Fibroblast of the aortic adventitia (primary cell): ENCODE data around the gene AMFR. TPM values are rescaled to one million over a fixed set of nuclear protein-coding genes. Genes with fewer than 3 reads are reported as not detected.
A peak's percentile ranks its signal among the peaks of the same experiment; 100 is the strongest.

Experiments
- DNase-seq: peaks from one replicate; pipeline ENCODE4 v3.0.0-alpha.2; 2010; ENCODE audit warnings: low read depth
- H3K4me3 ChIP-seq: 2 replicates; pipeline ENCODE4 v1.5.1; 2011; ENCODE audit warnings: low read depth, mild to moderate bottlenecking, control low read depth, low read length, moderate library complexity
- total RNA-seq: library from RNA; depleted of rRNA; stranded (reverse); fragments of >200 nt; gene quantifications from 2 replicates; pipeline ENCODE4 v1.2.3, GENCODE V29; 2012; ENCODE audit warnings: low replicate concordance
- TF ChIP-seq, protein P1 (sequence below): IDR thresholded peaks from 2 replicates; pipeline ENCODE4 v1.5.1; 2011; ENCODE audit warnings: mild to moderate bottlenecking, low read length, control low read depth, inconsistent platforms; ENCODE audit not compliant: insufficient read depth

Gene AMFR
- total RNA-seq, 1 donor: 133 TPM

DNA sequence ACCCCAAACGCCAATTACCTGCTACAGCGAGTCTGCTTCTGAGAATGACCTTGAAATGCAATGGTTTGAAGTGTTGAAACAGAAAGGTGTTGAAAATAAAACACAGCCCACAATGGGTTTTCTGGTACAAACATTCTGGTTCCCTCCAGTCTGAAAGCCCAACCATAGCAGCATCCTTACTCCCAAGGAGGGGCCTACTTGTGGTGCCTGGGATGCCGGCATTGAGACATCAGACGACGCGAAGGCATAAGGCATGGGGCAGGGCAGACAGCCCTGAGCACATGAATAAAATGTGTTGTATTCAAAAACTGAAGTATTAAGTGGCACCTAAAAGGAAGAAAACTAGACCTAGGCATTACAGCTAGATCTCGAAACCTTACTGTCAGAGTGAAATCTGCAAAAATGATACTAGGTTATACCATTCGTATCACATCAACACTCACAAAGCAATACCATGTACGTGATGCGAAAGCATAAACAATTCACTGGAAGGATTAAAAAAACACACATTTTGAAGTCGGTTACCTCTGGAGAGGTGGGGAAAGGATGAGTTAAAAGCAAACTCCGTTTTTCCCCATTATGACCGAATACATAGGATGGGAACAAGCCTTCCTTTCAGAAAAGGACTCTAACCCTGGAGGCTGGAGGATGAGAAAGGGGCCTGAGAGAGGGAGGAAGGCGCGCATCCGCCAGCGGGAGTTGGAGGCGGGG, 25.1 kb upstream of the AMFR start:
- DNase-seq: peak; percentile 15
- TF ChIP-seq, protein P1, sequence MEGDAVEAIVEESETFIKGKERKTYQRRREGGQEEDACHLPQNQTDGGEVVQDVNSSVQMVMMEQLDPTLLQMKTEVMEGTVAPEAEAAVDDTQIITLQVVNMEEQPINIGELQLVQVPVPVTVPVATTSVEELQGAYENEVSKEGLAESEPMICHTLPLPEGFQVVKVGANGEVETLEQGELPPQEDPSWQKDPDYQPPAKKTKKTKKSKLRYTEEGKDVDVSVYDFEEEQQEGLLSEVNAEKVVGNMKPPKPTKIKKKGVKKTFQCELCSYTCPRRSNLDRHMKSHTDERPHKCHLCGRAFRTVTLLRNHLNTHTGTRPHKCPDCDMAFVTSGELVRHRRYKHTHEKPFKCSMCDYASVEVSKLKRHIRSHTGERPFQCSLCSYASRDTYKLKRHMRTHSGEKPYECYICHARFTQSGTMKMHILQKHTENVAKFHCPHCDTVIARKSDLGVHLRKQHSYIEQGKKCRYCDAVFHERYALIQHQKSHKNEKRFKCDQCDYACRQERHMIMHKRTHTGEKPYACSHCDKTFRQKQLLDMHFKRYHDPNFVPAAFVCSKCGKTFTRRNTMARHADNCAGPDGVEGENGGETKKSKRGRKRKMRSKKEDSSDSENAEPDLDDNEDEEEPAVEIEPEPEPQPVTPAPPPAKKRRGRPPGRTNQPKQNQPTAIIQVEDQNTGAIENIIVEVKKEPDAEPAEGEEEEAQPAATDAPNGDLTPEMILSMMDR: no peak
- peak overlapping the region; percentile 94 for H3K4me3 ChIP-seq

DNA sequence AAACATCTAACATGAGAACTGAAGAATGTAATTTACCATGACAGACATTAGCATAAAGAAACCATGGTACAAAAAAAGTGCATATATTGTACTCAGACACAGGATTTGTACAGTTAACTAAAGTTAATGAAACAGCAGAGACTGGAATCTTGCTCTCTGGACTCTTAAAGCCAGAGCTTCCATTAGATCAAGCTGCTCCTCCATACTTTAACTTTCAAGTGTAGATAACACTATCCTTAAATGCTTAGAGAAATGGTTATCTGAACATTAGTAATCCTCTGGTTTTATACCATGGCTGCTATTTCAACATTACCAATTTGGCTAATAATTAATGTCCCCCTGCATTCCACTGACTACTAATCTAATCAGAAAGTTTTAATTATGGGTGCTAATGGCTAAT, 22.7 kb upstream of the AMFR start:
- DNase-seq: no peak
- no peak overlapping the region for H3K4me3 ChIP-seq
- TF ChIP-seq, protein P1: no peak

DNA sequence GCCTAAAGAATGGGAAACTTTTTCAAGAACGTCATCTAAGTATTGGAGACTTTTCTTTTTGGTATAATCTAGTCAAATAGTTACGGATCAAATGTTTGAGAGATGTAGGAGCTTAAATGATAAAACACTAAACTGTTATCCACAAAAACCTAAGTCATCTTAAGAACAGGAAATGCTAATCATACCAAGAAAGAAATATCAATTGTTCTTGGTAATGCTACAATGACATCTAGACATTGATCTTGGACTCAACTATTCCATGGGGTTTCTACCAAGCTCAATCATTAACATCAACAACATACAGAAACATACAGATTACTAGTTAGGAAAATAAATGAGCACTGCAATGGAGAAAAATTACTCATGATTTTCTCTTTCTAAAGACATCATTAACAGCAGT, 21.9 kb upstream of the AMFR start:
- H3K4me3 ChIP-seq: no peak overlapping the region
- TF ChIP-seq, protein P1: no peak
- DNase-seq: no peak

DNA sequence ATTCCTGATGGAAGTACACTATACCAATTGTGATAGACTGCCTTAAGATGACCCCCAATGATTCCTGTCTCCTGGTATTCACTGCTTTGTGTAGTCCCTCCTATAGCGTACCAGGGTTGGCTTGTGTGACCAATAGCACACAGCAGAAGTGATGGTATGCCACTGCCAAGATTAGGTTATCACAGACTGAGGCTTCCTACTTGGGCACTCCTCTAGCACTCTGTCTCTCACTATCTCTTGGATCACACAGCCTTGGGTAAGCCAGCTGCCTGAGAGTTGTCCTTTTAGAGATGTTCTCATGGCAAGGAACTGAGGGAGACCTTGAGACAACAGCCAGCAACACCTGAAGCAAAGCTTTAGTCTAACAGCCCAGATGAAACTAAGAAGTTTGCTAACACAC, 12.7 kb upstream of the AMFR start:
- no peak overlapping the region for H3K4me3 ChIP-seq
- TF ChIP-seq, protein P1: no peak

DNA sequence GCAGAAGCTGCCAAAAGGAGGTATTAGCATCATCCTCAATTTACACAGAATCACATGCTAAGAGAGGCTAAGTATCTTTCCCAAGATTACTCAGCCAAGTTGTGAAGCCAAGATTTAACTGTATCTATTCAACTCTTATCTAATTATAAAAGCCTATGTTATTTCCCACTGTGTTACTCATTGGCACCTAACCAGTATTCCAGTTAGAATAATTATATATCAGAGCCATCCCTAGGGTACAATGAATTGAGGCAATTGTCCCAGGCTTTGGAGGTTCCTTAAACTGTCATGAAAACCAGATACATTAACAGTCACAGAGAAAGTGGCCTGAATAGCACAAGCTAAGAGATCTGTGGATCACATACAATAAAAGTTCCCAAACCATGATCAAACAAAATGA, 10.9 kb upstream of the AMFR start:
- no peak overlapping the region for H3K4me3 ChIP-seq
- DNase-seq: peak; percentile 22
- TF ChIP-seq, protein P1: no peak

More for the DNA sequence above, 12.7 kb upstream of the AMFR start:
- no peak for DNase-seq

DNA sequence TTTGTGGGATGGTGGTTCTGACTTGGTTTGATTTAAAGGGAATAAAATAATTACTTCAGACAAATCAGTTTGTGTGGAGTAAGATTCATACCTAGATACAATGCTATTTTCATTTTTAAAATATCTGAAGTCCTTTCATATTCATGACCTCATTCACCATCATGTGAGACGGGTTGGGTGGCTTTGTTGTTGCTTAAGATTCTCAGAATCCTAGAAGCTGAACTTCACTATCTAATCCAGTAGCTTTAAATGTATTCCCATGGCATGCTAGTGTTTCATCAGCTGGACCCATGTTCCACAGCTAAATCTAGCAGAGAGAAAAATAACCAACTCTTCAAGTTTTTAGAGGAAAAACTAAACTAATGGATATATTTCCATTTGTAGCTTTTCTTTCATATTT, 2.7 kb upstream of the AMFR start:
- H3K4me3 ChIP-seq: no peak overlapping the region
- TF ChIP-seq, protein P1: no peak
- peak; percentile 48 for DNase-seq

DNA sequence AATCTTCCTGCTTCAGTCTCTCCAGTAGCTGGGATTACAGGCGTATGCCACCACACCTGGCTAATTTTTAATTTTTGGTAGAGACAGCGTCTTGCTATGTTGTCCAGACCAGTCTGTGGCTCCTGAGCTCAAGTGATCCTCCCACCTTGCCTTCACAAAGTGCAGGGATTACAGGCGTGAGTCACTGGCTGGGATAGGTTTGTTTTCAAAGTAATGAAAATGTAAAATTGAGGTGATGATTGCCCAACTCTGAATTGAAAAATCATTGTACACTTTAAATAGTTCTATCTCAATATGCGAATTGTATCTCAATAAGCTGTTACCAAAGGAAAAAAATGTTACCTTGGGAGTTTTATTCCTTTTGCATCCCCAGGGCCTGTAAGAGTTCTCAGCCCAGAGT, 1.2 kb upstream of the AMFR start:
- TF ChIP-seq, protein P1: no peak
- H3K4me3 ChIP-seq: no peak overlapping the region
- no peak for DNase-seq
